ENCODE data around the gene REXO1. TPM values are rescaled to one million over a fixed set of nuclear protein-coding genes. Genes with fewer than 3 reads are reported as not detected.

The REXO1 gene
- total and polyA plus RNA-seq, 2 of the 13 experiments (the other 11 are each of a cell fraction or from before 2014, with no cell fraction given): 5.0 to 11.2 TPM

DNA sequence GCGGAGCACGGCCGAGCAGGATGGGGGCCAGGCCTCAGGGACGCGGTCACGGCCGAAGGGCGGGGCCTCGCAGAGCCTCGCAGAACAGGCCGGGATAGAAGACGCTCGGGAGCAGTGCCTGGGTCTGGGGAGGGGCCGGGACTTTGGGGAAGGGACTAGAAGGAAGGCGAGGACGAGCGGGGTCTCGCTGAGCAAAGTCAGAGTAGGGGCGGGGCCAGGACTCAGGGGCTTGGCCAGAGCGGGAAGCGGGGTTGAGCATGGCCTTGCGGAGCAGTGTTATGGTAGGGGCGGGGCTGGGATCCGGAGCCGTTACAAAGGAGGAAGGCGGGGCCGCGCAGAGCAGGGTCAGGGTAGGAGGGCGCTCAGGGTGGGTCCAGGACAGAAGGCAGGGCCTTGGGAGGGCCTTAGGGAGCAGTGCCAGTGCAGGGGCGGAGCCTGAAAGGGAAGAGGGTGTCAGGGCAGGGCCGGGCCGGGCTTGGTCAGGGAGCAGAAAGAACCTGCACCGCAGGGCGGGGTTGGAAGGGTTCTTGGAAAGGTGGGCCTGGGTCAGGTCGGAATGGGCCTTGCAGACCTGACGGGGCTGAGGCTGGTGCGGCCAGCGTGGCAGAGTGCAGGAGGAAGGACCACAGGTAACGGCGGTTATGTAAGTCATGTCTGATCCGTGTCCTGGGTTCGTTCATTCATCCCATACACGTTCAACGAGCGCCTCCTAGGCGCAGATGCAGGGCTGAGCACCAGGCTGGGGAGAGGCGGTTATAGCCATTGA, 35.7 kb downstream of the REXO1 start (continued):
- TF ChIP-seq ARNT (IDR thresholded peaks at IDR 0.05) (no peak), KAT8 (CRISPR knock-in tag; IDR thresholded peaks at IDR 0.05) (peak; percentile 63; the same call in 1 of the 2 replicates), ZBTB7B (CRISPR knock-in tag; IDR thresholded peaks at IDR 0.05) (no peak; the same call in none of the 2 replicates), STAT5B (CRISPR knock-in tag; IDR thresholded peaks at IDR 0.05) (no peak), GTF2F1 (IDR thresholded peaks at IDR 0.05; ENCODE audit: low read length) (no peak), HNRNPK (IDR thresholded peaks at IDR 0.05; ENCODE audit: low read depth, low read length, poor library complexity, severe bottlenecking) (peak; percentile 0), ZNF839 (CRISPR knock-in tag; IDR thresholded peaks at IDR 0.05; ENCODE audit: borderline replicate concordance) (no peak), SIN3A (IDR thresholded peaks at IDR 0.05; ENCODE audit: borderline replicate concordance, low read depth, low read length) (peak; percentile 75; the same call in 1 of the 2 replicates), HOXD1 (CRISPR knock-in tag; IDR thresholded peaks at IDR 0.05) (no peak), ZKSCAN8 (CRISPR knock-in tag; IDR thresholded peaks at IDR 0.05; ENCODE audit: borderline replicate concordance) (no peak), MED8 (CRISPR knock-in tag; IDR thresholded peaks at IDR 0.05; ENCODE audit: insufficient replicate concordance) (no peak), ZNF138 (CRISPR knock-in tag; IDR thresholded peaks at IDR 0.05; ENCODE audit: low read depth) (0 out of 2 replicates have a peak, but pooled peaks have one; percentile 85), ONECUT2 (CRISPR knock-in tag; IDR thresholded peaks at IDR 0.05) (no peak), NR2F6 (IDR thresholded peaks at IDR 0.05) (no peak), NR2F6 (CRISPR knock-in tag; IDR thresholded peaks at IDR 0.05) (peak; percentile 35)
- TF ChIP-seq, protein P1, sequence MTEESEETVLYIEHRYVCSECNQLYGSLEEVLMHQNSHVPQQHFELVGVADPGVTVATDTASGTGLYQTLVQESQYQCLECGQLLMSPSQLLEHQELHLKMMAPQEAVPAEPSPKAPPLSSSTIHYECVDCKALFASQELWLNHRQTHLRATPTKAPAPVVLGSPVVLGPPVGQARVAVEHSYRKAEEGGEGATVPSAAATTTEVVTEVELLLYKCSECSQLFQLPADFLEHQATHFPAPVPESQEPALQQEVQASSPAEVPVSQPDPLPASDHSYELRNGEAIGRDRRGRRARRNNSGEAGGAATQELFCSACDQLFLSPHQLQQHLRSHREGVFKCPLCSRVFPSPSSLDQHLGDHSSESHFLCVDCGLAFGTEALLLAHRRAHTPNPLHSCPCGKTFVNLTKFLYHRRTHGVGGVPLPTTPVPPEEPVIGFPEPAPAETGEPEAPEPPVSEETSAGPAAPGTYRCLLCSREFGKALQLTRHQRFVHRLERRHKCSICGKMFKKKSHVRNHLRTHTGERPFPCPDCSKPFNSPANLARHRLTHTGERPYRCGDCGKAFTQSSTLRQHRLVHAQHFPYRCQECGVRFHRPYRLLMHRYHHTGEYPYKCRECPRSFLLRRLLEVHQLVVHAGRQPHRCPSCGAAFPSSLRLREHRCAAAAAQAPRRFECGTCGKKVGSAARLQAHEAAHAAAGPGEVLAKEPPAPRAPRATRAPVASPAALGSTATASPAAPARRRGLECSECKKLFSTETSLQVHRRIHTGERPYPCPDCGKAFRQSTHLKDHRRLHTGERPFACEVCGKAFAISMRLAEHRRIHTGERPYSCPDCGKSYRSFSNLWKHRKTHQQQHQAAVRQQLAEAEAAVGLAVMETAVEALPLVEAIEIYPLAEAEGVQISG (CRISPR knock-in tag; IDR thresholded peaks at IDR 0.05): peak; percentile 43; the same call in 1 of the 2 replicates
- TF ChIP-seq, protein P2, sequence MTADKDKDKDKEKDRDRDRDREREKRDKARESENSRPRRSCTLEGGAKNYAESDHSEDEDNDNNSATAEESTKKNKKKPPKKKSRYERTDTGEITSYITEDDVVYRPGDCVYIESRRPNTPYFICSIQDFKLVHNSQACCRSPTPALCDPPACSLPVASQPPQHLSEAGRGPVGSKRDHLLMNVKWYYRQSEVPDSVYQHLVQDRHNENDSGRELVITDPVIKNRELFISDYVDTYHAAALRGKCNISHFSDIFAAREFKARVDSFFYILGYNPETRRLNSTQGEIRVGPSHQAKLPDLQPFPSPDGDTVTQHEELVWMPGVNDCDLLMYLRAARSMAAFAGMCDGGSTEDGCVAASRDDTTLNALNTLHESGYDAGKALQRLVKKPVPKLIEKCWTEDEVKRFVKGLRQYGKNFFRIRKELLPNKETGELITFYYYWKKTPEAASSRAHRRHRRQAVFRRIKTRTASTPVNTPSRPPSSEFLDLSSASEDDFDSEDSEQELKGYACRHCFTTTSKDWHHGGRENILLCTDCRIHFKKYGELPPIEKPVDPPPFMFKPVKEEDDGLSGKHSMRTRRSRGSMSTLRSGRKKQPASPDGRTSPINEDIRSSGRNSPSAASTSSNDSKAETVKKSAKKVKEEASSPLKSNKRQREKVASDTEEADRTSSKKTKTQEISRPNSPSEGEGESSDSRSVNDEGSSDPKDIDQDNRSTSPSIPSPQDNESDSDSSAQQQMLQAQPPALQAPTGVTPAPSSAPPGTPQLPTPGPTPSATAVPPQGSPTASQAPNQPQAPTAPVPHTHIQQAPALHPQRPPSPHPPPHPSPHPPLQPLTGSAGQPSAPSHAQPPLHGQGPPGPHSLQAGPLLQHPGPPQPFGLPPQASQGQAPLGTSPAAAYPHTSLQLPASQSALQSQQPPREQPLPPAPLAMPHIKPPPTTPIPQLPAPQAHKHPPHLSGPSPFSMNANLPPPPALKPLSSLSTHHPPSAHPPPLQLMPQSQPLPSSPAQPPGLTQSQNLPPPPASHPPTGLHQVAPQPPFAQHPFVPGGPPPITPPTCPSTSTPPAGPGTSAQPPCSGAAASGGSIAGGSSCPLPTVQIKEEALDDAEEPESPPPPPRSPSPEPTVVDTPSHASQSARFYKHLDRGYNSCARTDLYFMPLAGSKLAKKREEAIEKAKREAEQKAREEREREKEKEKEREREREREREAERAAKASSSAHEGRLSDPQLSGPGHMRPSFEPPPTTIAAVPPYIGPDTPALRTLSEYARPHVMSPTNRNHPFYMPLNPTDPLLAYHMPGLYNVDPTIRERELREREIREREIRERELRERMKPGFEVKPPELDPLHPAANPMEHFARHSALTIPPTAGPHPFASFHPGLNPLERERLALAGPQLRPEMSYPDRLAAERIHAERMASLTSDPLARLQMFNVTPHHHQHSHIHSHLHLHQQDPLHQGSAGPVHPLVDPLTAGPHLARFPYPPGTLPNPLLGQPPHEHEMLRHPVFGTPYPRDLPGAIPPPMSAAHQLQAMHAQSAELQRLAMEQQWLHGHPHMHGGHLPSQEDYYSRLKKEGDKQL (CRISPR knock-in tag; IDR thresholded peaks at IDR 0.05; ENCODE audit: low read depth): no peak
- TF ChIP-seq, protein P3, sequence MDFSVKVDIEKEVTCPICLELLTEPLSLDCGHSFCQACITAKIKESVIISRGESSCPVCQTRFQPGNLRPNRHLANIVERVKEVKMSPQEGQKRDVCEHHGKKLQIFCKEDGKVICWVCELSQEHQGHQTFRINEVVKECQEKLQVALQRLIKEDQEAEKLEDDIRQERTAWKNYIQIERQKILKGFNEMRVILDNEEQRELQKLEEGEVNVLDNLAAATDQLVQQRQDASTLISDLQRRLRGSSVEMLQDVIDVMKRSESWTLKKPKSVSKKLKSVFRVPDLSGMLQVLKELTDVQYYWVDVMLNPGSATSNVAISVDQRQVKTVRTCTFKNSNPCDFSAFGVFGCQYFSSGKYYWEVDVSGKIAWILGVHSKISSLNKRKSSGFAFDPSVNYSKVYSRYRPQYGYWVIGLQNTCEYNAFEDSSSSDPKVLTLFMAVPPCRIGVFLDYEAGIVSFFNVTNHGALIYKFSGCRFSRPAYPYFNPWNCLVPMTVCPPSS (IDR thresholded peaks at IDR 0.05): no peak

Measured in HepG2 (cell line).